Panc1 (cell line): ENCODE data around the gene ADAM23. TPM values are rescaled to one million over a fixed set of nuclear protein-coding genes. Genes with fewer than 3 reads are reported as not detected.

ENCODE experiments used
- ATAC-seq: fragments of 200-7000 bp; cut with Tn5 transposase; 2 replicates; pipeline ENCODE4 v1.9.1; 2020; ENCODE audit warnings: mild to moderate bottlenecking, moderate library complexity
- BruUV-seq: library from RNA; stranded (reverse); fragments of 400-500 nt; replicated peaks from 2 replicates; lab custom pipeline; 2021; lab: Mats Ljungman, UMichigan
- CTCF ChIA-PET: fragments of 300-600 bp; sonication (Branson Sonifier 250); formaldehyde crosslinking; loops from one replicate; lab custom pipeline; 2022; ENCODE audit warnings: antibody characterized with exemption; lab: Charles Lee
- POLR2A ChIA-PET: fragments of 300-600 bp; sonication (Branson Sonifier 250); formaldehyde crosslinking; loops from one replicate; lab custom pipeline; 2022; ENCODE audit warnings: antibody characterized with exemption; lab: Charles Lee
- DNase-seq: peaks from one replicate; pipeline ENCODE4 v3.0.0-alpha.2; 2010; ENCODE audit warnings: low read depth, low spot score
- H3K27ac ChIP-seq: 2 replicates; pipeline ENCODE4 v1.5.1; 2011; ENCODE audit warnings: mild to moderate bottlenecking, low read length, inconsistent platforms
- H3K27me3 ChIP-seq: fragments of 200-500 bp; sonication (Bioruptor generic); 2 replicates; pipeline ENCODE4 v1.6.0; 2014; ENCODE audit warnings: low read length, inconsistent platforms; ENCODE audit not compliant: control insufficient read depth, insufficient read depth
- H3K36me3 ChIP-seq: fragments of 200-500 bp; sonication (Bioruptor generic); 2 replicates; pipeline ENCODE4 v1.5.1; 2014; ENCODE audit warnings: inconsistent platforms, mild to moderate bottlenecking, low read length, moderate library complexity; ENCODE audit not compliant: control insufficient read depth, insufficient read depth
- H3K4me1 ChIP-seq: 2 replicates; pipeline ENCODE4 v1.5.1; 2011; ENCODE audit warnings: inconsistent platforms, mild to moderate bottlenecking, low read length, moderate library complexity; ENCODE audit not compliant: control insufficient read depth, insufficient read depth
- H3K4me3 ChIP-seq, 2 experiments: 2 replicates each; pipeline ENCODE4 v1.5.1; 2011 to 2012; ENCODE audit warnings: low read depth in 2 of 2, low read length in 2 of 2, mild to moderate bottlenecking in 2 of 2, inconsistent platforms in 1 of 2, moderate library complexity in 1 of 2
- H3K9me3 ChIP-seq: fragments of 200-500 bp; sonication (Bioruptor generic); 2 replicates; pipeline ENCODE4 v1.5.1; 2014; ENCODE audit warnings: low read depth, mild to moderate bottlenecking, inconsistent platforms, low read length, moderate library complexity; ENCODE audit not compliant: control insufficient read depth, insufficient read depth
- CTCF ChIP-seq: fragments of 450-650 bp; IDR thresholded peaks from 2 replicates; pipeline ENCODE4 v1.5.1; 2017; ENCODE audit warnings: mild to moderate bottlenecking
- POLR2AphosphoS5 ChIP-seq: IDR thresholded peaks from 2 replicates; pipeline ENCODE4 v1.6.1; 2012; ENCODE audit warnings: mild to moderate bottlenecking, low read depth, low read length, moderate library complexity
- REST ChIP-seq, 2 experiments: IDR thresholded peaks; 2 replicates each; pipeline ENCODE4 v1.6.1; 2011 to 2012; ENCODE audit warnings: low read depth in 2 of 2, control low read depth in 1 of 2, low read length in 1 of 2, mild to moderate bottlenecking in 1 of 2, moderate library complexity in 1 of 2; ENCODE audit not compliant: insufficient read depth in 1 of 2
- SIN3A ChIP-seq: IDR thresholded peaks from 2 replicates; pipeline ENCODE4 v1.6.1; 2012; ENCODE audit warnings: low read depth, mild to moderate bottlenecking, low read length, moderate library complexity, borderline replicate concordance; ENCODE audit not compliant: insufficient read depth
- TCF7L2 ChIP-seq: IDR thresholded peaks from 2 replicates; pipeline ENCODE4 v1.6.1; 2011; ENCODE audit warnings: mild to moderate bottlenecking, low read depth, low read length, inconsistent platforms
- in situ Hi-C: cut with HindIII; loops from 2 replicates; pipeline ENCODE4 v1.10.0; 2016; ENCODE audit warnings: low sequenced_read_pairs, low pct_unique_long_range_greater_than_20kb
- intact Hi-C: fragments of 100-400 bp; cut with micrococcal nuclease; formaldehyde crosslinking; loops from one replicate; pipeline ENCODE4 v1.10.0; 2022; ENCODE audit not compliant: unreplicated experiment
- total RNA-seq: library from RNA; stranded (reverse); gene quantifications from one replicate; pipeline ENCODE4 v1.2.1, GENCODE V29; 2021; ENCODE audit not compliant: unreplicated experiment

The ADAM23 gene
- total RNA-seq, 1 experiment from 2014 or later, result 0.18 TPM

GRCh38 chr2:206533977-206534376 lies 90.6 kb downstream of the ADAM23 start:
- no peaks in the 10 kb centered on the region for H3K9me3 ChIP-seq
- intact Hi-C loops, result no loop called here
- no peaks in the 10 kb centered on the region for H3K27me3 ChIP-seq
- DNase-seq (no peak), ATAC-seq (no peak)
- CTCF ChIA-PET, result no interaction called here
- TF ChIP-seq SIN3A (no peak), CTCF (no peak), TCF7L2 (no peak), POLR2AphosphoS5 (no peak), REST (IDR thresholded peaks at IDR 0.05; ENCODE audit: insufficient read depth in 1 of 2, low read depth in 2 of 2, low read length in 1 of 2) (no peak)
- POLR2A ChIA-PET, result no interaction called here
- H3K27ac ChIP-seq, result no peak overlapping the region
- no TSS peak for BruUV-seq
- H3K4me1 ChIP-seq, result no peaks in the 10 kb centered on the region
- in situ Hi-C loops, result no loop called here
- no peak overlapping the region for H3K4me3 ChIP-seq
- no peaks in the 10 kb centered on the region for H3K36me3 ChIP-seq

DNA sequence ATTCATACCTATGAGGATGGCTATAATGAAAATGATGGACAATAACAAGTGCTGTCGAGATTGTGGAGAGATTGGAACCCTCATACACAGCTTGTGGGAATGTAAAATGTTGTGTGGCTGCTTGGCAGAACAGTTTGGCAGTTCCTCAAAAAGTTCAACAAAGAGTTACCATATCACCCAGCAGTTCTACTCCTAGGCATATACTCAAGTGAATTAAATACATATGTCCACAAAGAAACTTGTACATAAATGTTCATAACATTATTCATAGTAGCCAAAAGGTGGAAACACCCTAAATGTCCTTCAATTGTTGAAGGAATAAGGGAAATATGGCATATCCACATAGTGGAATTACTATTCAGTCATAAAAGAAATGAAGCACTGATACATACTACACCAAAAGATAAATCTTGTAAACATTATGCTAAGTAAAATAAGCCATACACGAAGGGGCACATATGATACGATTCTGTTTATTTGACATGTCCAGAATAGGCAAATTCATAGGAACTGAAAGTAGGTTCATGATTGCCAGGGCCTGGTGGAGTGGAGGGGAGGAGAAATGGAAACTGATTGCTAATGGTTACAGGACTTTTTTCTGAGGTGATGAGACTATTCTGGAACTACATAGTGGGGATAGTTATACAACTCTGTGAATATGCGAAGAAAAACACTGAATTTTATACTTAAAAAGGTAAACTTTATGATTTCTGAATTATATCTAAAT lies 92.1 kb downstream of the ADAM23 start:
- Histone ChIP-seq H3K4me3 (no peak overlapping the region), H3K36me3 (no peaks in the 10 kb centered on the region), H3K4me1 (no peaks in the 10 kb centered on the region), H3K9me3 (no peaks in the 10 kb centered on the region), H3K27ac (no peak overlapping the region), H3K27me3 (no peaks in the 10 kb centered on the region)
- BruUV-seq, result no TSS peak
- intact Hi-C loops (no loop called here), in situ Hi-C loops (no loop called here)
- TF ChIP-seq CTCF, result no peak
- no peak for TF ChIP-seq REST (IDR thresholded peaks at IDR 0.05; ENCODE audit: insufficient read depth in 1 of 2, low read depth in 2 of 2, low read length in 1 of 2)
- TF ChIP-seq POLR2AphosphoS5, result no peak
- TF ChIP-seq TCF7L2, result no peak
- no peak for TF ChIP-seq SIN3A
- DNase-seq (no peak), ATAC-seq (no peak)
- ChIA-PET CTCF (no interaction called here), POLR2A (no interaction called here)
